HEK293 (cell line): ENCODE results near the gene FAM78B.

Source experiments
- CTCF ChIA-PET: fragments of 350-600 bp; formaldehyde crosslinking; extraction: SDS; loops from one replicate; lab custom pipeline; 2021; ENCODE audit warnings: antibody characterized with exemption; lab: Yijun Ruan, JAX
- POLR2A ChIA-PET: fragments of 300-600 bp; formaldehyde crosslinking; extraction: SDS; loops from one replicate; lab custom pipeline; 2020; ENCODE audit warnings: antibody characterized with exemption, inconsistent platforms; lab: Yijun Ruan, JAX
- H3K27ac ChIP-seq: fragments of 200-500 bp; sonication (Bioruptor generic); 2 replicates; pipeline ENCODE4 v1.5.1; 2014; ENCODE audit warnings: low read depth, low read length, control low read depth, inconsistent platforms; ENCODE audit errors: extremely low read depth
- H3K36me3 ChIP-seq, 2 experiments: fragments of 200-500 bp in 1 of 2; sonication (Bioruptor generic) in 1 of 2; 1 replicate in 1 of 2; 2 replicates in 1 of 2; pipeline ENCODE4 v1.5.1; 2014 to 2017; ENCODE audit warnings: inconsistent platforms in 2 of 2, low read length in 2 of 2; ENCODE audit not compliant: control insufficient read depth in 2 of 2, insufficient read depth in 1 of 2
- H3K4me1 ChIP-seq: fragments of 200-500 bp; sonication (Bioruptor generic); 2 replicates; pipeline ENCODE4 v1.5.1; 2014; ENCODE audit warnings: mild to moderate bottlenecking, low read length, inconsistent platforms; ENCODE audit not compliant: control insufficient read depth, insufficient read depth
- H3K4me3 ChIP-seq: 2 replicates; pipeline ENCODE4 v1.5.1; 2011; ENCODE audit warnings: low read depth, mild to moderate bottlenecking, control low read depth, low read length, moderate library complexity
- H3K9me3 ChIP-seq: fragments of 200-500 bp; sonication (Bioruptor generic); 2 replicates; pipeline ENCODE4 v1.5.1; 2014; ENCODE audit warnings: low read depth, low read length, inconsistent platforms; ENCODE audit not compliant: control insufficient read depth, insufficient read depth
- GLI2 ChIP-seq: fragments of 450-650 bp; formaldehyde crosslinking; IDR thresholded peaks from 2 replicates; pipeline ENCODE4; 2017; ENCODE audit warnings: missing biosample characterization, missing genetic modification characterization, low read depth, borderline replicate concordance
- GLIS1 ChIP-seq: fragments of 450-650 bp; formaldehyde crosslinking; IDR thresholded peaks from 2 replicates; pipeline ENCODE4 v1.5.1; 2016; ENCODE audit warnings: missing biosample characterization, missing genetic modification characterization
- HOXA7 ChIP-seq: sonication (generic); formaldehyde crosslinking; IDR thresholded peaks from 2 replicates; pipeline ENCODE4 v1.8.1; 2022; ENCODE audit warnings: missing genetic modification reagents, borderline replicate concordance
- KLF10 ChIP-seq: fragments of 450-650 bp; IDR thresholded peaks from 2 replicates; pipeline ENCODE4 v1.5.1; 2018; ENCODE audit warnings: missing biosample characterization, mild to moderate bottlenecking, missing genetic modification characterization
- PRDM10 ChIP-seq: fragments of 450-650 bp; formaldehyde crosslinking; IDR thresholded peaks from 2 replicates; pipeline ENCODE4 v1.5.1; 2016; ENCODE audit warnings: missing biosample characterization, missing genetic modification characterization
- SETDB1 ChIP-seq: IDR thresholded peaks from one replicate; pipeline ENCODE4 v1.6.1; 2017; ENCODE audit warnings: mild to moderate bottlenecking, low read length, moderate library complexity, mixed read lengths; ENCODE audit not compliant: insufficient read length
- SP3 ChIP-seq: fragments of 450-650 bp; formaldehyde crosslinking; IDR thresholded peaks from 2 replicates; pipeline ENCODE4 v1.5.1; 2016; ENCODE audit warnings: missing biosample characterization, missing genetic modification characterization
- ZBTB1 ChIP-seq: fragments of 450-650 bp; formaldehyde crosslinking; IDR thresholded peaks from 2 replicates; pipeline ENCODE4 v1.5.1; 2016; ENCODE audit warnings: missing biosample characterization, missing genetic modification characterization
- ZNF146 ChIP-seq: fragments of 450-650 bp; formaldehyde crosslinking; IDR thresholded peaks from 2 replicates; pipeline ENCODE4 v1.5.1; 2016; ENCODE audit warnings: missing biosample characterization, missing genetic modification characterization
- ZNF18 ChIP-seq: fragments of 450-650 bp; formaldehyde crosslinking; IDR thresholded peaks from 2 replicates; pipeline ENCODE4 v1.5.1; 2016; ENCODE audit warnings: missing biosample characterization, missing genetic modification characterization
- ZNF23 ChIP-seq: fragments of 450-650 bp; formaldehyde crosslinking; IDR thresholded peaks from 2 replicates; pipeline ENCODE4 v1.5.1; 2016; ENCODE audit warnings: missing biosample characterization, missing genetic modification characterization, borderline replicate concordance
- ZNF248 ChIP-seq: fragments of 450-650 bp; formaldehyde crosslinking; IDR thresholded peaks from 2 replicates; pipeline ENCODE4 v1.5.1; 2017; ENCODE audit warnings: missing biosample characterization, missing genetic modification characterization
- ZNF391 ChIP-seq: fragments of 450-650 bp; formaldehyde crosslinking; IDR thresholded peaks from 2 replicates; pipeline ENCODE4 v1.5.1; 2016; ENCODE audit warnings: low read depth, missing biosample characterization, missing genetic modification characterization, borderline replicate concordance
- ZNF404 ChIP-seq: fragments of 450-650 bp; formaldehyde crosslinking; IDR thresholded peaks from 2 replicates; pipeline ENCODE4 v1.5.1; 2017; ENCODE audit warnings: missing biosample characterization, missing genetic modification characterization
- ZNF510 ChIP-seq: fragments of 450-650 bp; formaldehyde crosslinking; IDR thresholded peaks from 2 replicates; pipeline ENCODE4 v1.5.1; 2018; ENCODE audit warnings: mild to moderate bottlenecking, missing genetic modification characterization, missing biosample characterization; ENCODE audit not compliant: insufficient replicate concordance
- ZNF544 ChIP-seq: fragments of 450-650 bp; formaldehyde crosslinking; IDR thresholded peaks from 2 replicates; pipeline ENCODE4 v1.5.0; 2017; ENCODE audit warnings: missing biosample characterization, missing genetic modification characterization
- ZNF639 ChIP-seq: fragments of 450-650 bp; formaldehyde crosslinking; IDR thresholded peaks from 2 replicates; pipeline ENCODE4 v1.5.1; 2016; ENCODE audit warnings: missing biosample characterization, missing genetic modification characterization
- ZNF645 ChIP-seq: fragments of 450-650 bp; formaldehyde crosslinking; IDR thresholded peaks from 2 replicates; pipeline ENCODE4; 2016; ENCODE audit warnings: missing biosample characterization, missing genetic modification characterization
- ZNF670 ChIP-seq: fragments of 450-650 bp; formaldehyde crosslinking; IDR thresholded peaks from 2 replicates; pipeline ENCODE4 v1.5.1; 2016; ENCODE audit warnings: missing biosample characterization, missing genetic modification characterization, low read depth
- ZSCAN5A ChIP-seq: fragments of 450-650 bp; formaldehyde crosslinking; IDR thresholded peaks from 2 replicates; pipeline ENCODE4 v1.5.1; 2016; ENCODE audit warnings: missing biosample characterization, missing genetic modification characterization

FAM78B gene

GRCh38 chr1:166040202-166040997 lies 126.4 kb downstream of the FAM78B start:
- CTCF ChIA-PET = no interaction called here
- no peaks in the 10 kb centered on the region for H3K9me3 ChIP-seq
- H3K4me3 ChIP-seq = no peak overlapping the region
- H3K27ac ChIP-seq = no peak overlapping the region
- H3K36me3 ChIP-seq = no peaks in the 10 kb centered on the region
- POLR2A ChIA-PET = no interaction called here
- no peaks in the 10 kb centered on the region for H3K4me1 ChIP-seq
- no peak for TF ChIP-seq ZNF645 (tag by site-specific recombination)
- TF ChIP-seq ZNF510 (tag by site-specific recombination) = no peak
- no peak for TF ChIP-seq ZNF391 (tag by site-specific recombination)
- no peak for TF ChIP-seq KLF10 (tag by site-specific recombination)
- no peak for TF ChIP-seq SP3 (tag by site-specific recombination)
- no peak for TF ChIP-seq ZNF544 (tag by site-specific recombination)
- no peak for TF ChIP-seq ZNF18 (tag by site-specific recombination)
- no peak for TF ChIP-seq ZSCAN5A (tag by site-specific recombination)
- no peak for TF ChIP-seq GLIS1
- TF ChIP-seq ZNF23 (tag by site-specific recombination) = no peak
- TF ChIP-seq PRDM10 = no peak
- no peak for TF ChIP-seq HOXA7 (CRISPR knock-in tag)
- TF ChIP-seq ZBTB1 (tag by site-specific recombination) = no peak
- TF ChIP-seq ZNF248 = no peak
- TF ChIP-seq, all 188 proteins: peak for 0

- POLR2A ChIA-PET = no interaction called here
- H3K9me3 ChIP-seq = no peaks in the 10 kb centered on the region
- no peaks in the 10 kb centered on the region for H3K36me3 ChIP-seq
- CTCF ChIA-PET = no interaction called here
- no peak overlapping the region for H3K27ac ChIP-seq
- H3K4me3 ChIP-seq = no peak overlapping the region
- H3K4me1 ChIP-seq = no peaks in the 10 kb centered on the region
- no peak for TF ChIP-seq ZNF670
- no peak for TF ChIP-seq GLI2
- no peak for TF ChIP-seq ZNF639
- TF ChIP-seq ZNF146 (tag by site-specific recombination) = no peak
- TF ChIP-seq SETDB1 = no peak
- no peak for TF ChIP-seq ZNF404 (tag by site-specific recombination)
Observed at GRCh38 chr1:166039436-166040201, 127.2 kb downstream of the FAM78B start.
